WTC11 (cell line): ENCODE results near the gene MICAL1. TPM values are rescaled to one million over a fixed set of nuclear protein-coding genes. Genes with fewer than 3 reads are reported as not detected.

Experiments used
- ELF4 ChIP-seq: sonication (generic); formaldehyde crosslinking; IDR thresholded peaks from 2 replicates; pipeline ENCODE4 v1.8.1; 2022; ENCODE audit warnings: low read depth, mild to moderate bottlenecking, moderate library complexity, missing genetic modification reagents
- ERG ChIP-seq: fragments of 250-450 bp; sonication (Bioruptor Pico); IDR thresholded peaks from 2 replicates; pipeline ENCODE4 v1.8.0; 2021; ENCODE audit warnings: mild to moderate bottlenecking
- ESRRA ChIP-seq: sonication (generic); formaldehyde crosslinking; IDR thresholded peaks from 2 replicates; pipeline ENCODE4 v1.8.1; 2022; ENCODE audit warnings: mild to moderate bottlenecking, missing genetic modification reagents, borderline replicate concordance
- FOXK1 ChIP-seq: sonication (generic); formaldehyde crosslinking; IDR thresholded peaks from 2 replicates; pipeline ENCODE4 v1.8.0; 2022; ENCODE audit warnings: mild to moderate bottlenecking, moderate library complexity, missing genetic modification reagents
- GTF2I ChIP-seq: fragments of 250-450 bp; sonication (Bioruptor Pico); conservative IDR thresholded peaks from 2 replicates; pipeline ENCODE4 v1.4.0; 2021; ENCODE audit warnings: mild to moderate bottlenecking
- HMGXB4 ChIP-seq: sonication (generic); formaldehyde crosslinking; IDR thresholded peaks from 2 replicates; pipeline ENCODE4 v1.8.1; 2023; ENCODE audit warnings: mild to moderate bottlenecking, moderate library complexity, missing genetic modification reagents
- MXD4 ChIP-seq: fragments of 250-450 bp; sonication (Bioruptor Pico); IDR thresholded peaks from 2 replicates; pipeline ENCODE4 v1.8.0; 2021; ENCODE audit warnings: mild to moderate bottlenecking, moderate library complexity, borderline replicate concordance
- MYBL2 ChIP-seq: sonication (generic); formaldehyde crosslinking; IDR thresholded peaks from 2 replicates; pipeline ENCODE4 v1.8.1; 2023; ENCODE audit warnings: mild to moderate bottlenecking, moderate library complexity, missing genetic modification reagents
- PREB ChIP-seq: sonication (generic); formaldehyde crosslinking; IDR thresholded peaks from 2 replicates; pipeline ENCODE4 v1.8.1; 2022; ENCODE audit warnings: mild to moderate bottlenecking, missing genetic modification reagents, moderate library complexity, borderline replicate concordance
- TP53 ChIP-seq: sonication (generic); formaldehyde crosslinking; IDR thresholded peaks from 2 replicates; pipeline ENCODE4 v1.8.1; 2023; ENCODE audit warnings: mild to moderate bottlenecking, missing genetic modification reagents
- ZMAT4 ChIP-seq: fragments of 250-450 bp; sonication (Bioruptor Pico); IDR thresholded peaks from 2 replicates; pipeline ENCODE4 v1.9.0; 2021; ENCODE audit warnings: mild to moderate bottlenecking
- total RNA-seq: library from RNA; stranded (reverse); gene quantifications from 3 replicates; pipeline ENCODE4 v1.2.3, GENCODE V29; 2021
- TF ChIP-seq, protein P1 (sequence below): sonication (generic); formaldehyde crosslinking; IDR thresholded peaks from 2 replicates; pipeline ENCODE4 v1.8.1; 2023; ENCODE audit warnings: mild to moderate bottlenecking, missing genetic modification reagents, borderline replicate concordance
- TF ChIP-seq, protein P2 (sequence below): sonication (generic); formaldehyde crosslinking; IDR thresholded peaks from 2 replicates; pipeline ENCODE4 v1.8.1; 2023; ENCODE audit warnings: mild to moderate bottlenecking, missing genetic modification reagents, moderate library complexity
- TF ChIP-seq, protein P3 (sequence below): sonication (generic); formaldehyde crosslinking; IDR thresholded peaks from 2 replicates; pipeline ENCODE4 v1.8.0; 2022; ENCODE audit warnings: mild to moderate bottlenecking, missing genetic modification reagents
- TF ChIP-seq, protein P4 (sequence below): sonication (generic); formaldehyde crosslinking; IDR thresholded peaks from 2 replicates; pipeline ENCODE4 v1.8.0; 2022; ENCODE audit warnings: missing genetic modification reagents

MICAL1 gene
- total RNA-seq, 1 experiment from 2014 or later, result 57.4 TPM

DNA sequence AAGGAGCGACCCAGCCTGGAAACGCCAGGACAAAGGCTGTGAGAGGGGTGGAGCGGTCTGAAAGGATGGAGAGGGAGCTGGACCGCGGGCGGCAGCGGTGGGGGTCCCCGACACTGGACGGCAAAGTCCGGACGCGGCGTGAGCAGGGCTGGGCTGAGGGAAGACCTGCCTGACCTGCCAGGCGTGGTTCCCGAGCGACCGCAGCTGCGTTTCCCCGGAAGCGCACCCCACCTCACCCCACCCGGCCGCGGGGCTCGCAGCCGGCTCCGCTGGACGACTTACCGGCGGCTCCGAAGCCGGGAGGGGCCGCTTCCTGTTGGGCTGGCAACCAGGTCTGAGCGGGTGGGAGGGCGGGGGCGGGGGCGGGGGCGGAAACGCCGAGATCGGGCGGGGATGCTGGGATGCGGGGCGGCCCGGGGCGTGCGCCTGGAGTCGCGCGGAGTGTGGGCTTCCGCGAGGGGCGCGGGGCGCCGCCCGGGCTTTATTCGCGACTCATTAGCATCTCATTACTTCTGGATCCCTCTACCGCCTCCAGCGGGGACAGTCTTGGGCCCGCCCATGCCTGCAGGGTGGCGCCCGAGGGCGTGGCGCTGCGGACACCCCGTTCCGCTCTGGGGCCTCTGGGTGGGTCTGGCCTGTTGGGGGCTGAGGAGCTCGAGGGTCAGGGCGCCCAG is at the start of gene MICAL1 (continued):
- TF ChIP-seq, protein P1, sequence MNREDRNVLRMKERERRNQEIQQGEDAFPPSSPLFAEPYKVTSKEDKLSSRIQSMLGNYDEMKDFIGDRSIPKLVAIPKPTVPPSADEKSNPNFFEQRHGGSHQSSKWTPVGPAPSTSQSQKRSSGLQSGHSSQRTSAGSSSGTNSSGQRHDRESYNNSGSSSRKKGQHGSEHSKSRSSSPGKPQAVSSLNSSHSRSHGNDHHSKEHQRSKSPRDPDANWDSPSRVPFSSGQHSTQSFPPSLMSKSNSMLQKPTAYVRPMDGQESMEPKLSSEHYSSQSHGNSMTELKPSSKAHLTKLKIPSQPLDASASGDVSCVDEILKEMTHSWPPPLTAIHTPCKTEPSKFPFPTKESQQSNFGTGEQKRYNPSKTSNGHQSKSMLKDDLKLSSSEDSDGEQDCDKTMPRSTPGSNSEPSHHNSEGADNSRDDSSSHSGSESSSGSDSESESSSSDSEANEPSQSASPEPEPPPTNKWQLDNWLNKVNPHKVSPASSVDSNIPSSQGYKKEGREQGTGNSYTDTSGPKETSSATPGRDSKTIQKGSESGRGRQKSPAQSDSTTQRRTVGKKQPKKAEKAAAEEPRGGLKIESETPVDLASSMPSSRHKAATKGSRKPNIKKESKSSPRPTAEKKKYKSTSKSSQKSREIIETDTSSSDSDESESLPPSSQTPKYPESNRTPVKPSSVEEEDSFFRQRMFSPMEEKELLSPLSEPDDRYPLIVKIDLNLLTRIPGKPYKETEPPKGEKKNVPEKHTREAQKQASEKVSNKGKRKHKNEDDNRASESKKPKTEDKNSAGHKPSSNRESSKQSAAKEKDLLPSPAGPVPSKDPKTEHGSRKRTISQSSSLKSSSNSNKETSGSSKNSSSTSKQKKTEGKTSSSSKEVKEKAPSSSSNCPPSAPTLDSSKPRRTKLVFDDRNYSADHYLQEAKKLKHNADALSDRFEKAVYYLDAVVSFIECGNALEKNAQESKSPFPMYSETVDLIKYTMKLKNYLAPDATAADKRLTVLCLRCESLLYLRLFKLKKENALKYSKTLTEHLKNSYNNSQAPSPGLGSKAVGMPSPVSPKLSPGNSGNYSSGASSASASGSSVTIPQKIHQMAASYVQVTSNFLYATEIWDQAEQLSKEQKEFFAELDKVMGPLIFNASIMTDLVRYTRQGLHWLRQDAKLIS (CRISPR knock-in tag), result no peak
- no peak for TF ChIP-seq FOXK1 (CRISPR knock-in tag)
- TF ChIP-seq, protein P2, sequence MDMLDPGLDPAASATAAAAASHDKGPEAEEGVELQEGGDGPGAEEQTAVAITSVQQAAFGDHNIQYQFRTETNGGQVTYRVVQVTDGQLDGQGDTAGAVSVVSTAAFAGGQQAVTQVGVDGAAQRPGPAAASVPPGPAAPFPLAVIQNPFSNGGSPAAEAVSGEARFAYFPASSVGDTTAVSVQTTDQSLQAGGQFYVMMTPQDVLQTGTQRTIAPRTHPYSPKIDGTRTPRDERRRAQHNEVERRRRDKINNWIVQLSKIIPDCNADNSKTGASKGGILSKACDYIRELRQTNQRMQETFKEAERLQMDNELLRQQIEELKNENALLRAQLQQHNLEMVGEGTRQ (CRISPR knock-in tag), result 0 out of 2 replicates have a peak, but pooled peaks have one; percentile 6
- no peak for TF ChIP-seq PREB (CRISPR knock-in tag)
- TF ChIP-seq ERG (CRISPR knock-in tag), result no peak
- TF ChIP-seq ESRRA (CRISPR knock-in tag), result peak; percentile 57; the same call in 1 of the 2 replicates
- TF ChIP-seq TP53 (CRISPR knock-in tag), result no peak
- TF ChIP-seq MYBL2 (CRISPR knock-in tag), result 0 out of 2 replicates have a peak, but pooled peaks have one; percentile 4
- 0 out of 2 replicates have a peak, but pooled peaks have one; percentile 1 for TF ChIP-seq HMGXB4 (CRISPR knock-in tag)
- no peak for TF ChIP-seq ELF4 (CRISPR knock-in tag)
- no peak for TF ChIP-seq GTF2I (CRISPR knock-in tag)
- TF ChIP-seq ZMAT4, result no peak
- TF ChIP-seq, protein P3, sequence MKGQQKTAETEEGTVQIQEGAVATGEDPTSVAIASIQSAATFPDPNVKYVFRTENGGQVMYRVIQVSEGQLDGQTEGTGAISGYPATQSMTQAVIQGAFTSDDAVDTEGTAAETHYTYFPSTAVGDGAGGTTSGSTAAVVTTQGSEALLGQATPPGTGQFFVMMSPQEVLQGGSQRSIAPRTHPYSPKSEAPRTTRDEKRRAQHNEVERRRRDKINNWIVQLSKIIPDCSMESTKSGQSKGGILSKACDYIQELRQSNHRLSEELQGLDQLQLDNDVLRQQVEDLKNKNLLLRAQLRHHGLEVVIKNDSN (CRISPR knock-in tag), result no peak
- TF ChIP-seq, protein P4, sequence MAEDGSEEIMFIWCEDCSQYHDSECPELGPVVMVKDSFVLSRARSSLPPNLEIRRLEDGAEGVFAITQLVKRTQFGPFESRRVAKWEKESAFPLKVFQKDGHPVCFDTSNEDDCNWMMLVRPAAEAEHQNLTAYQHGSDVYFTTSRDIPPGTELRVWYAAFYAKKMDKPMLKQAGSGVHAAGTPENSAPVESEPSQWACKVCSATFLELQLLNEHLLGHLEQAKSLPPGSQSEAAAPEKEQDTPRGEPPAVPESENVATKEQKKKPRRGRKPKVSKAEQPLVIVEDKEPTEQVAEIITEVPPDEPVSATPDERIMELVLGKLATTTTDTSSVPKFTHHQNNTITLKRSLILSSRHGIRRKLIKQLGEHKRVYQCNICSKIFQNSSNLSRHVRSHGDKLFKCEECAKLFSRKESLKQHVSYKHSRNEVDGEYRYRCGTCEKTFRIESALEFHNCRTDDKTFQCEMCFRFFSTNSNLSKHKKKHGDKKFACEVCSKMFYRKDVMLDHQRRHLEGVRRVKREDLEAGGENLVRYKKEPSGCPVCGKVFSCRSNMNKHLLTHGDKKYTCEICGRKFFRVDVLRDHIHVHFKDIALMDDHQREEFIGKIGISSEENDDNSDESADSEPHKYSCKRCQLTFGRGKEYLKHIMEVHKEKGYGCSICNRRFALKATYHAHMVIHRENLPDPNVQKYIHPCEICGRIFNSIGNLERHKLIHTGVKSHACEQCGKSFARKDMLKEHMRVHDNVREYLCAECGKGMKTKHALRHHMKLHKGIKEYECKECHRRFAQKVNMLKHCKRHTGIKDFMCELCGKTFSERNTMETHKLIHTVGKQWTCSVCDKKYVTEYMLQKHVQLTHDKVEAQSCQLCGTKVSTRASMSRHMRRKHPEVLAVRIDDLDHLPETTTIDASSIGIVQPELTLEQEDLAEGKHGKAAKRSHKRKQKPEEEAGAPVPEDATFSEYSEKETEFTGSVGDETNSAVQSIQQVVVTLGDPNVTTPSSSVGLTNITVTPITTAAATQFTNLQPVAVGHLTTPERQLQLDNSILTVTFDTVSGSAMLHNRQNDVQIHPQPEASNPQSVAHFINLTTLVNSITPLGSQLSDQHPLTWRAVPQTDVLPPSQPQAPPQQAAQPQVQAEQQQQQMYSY, result no peak; the same call in 1 of the 2 replicates
- TF ChIP-seq MXD4 (CRISPR knock-in tag), result no peak
